K562 (cell line): ENCODE results near the gene ATP5F1D.

Source experiments
- CTCF ChIP-seq, 3 experiments: IDR thresholded peaks in 2 of 3; conservative IDR thresholded peaks in 1 of 3; 2 replicates each; pipeline ENCODE4 v1.5.1; 2011 to 2012; ENCODE audit warnings: low read length in 3 of 3, mild to moderate bottlenecking in 3 of 3, control low read depth in 2 of 3, improper control_type of control experiment in 1 of 3, inconsistent platforms in 1 of 3, low read depth in 1 of 3, mixed read lengths in 1 of 3, moderate library complexity in 1 of 3; ENCODE audit not compliant: insufficient read depth in 2 of 3
- EZH2 ChIP-seq: IDR thresholded peaks from 2 replicates; pipeline ENCODE4 v1.6.1; 2012; ENCODE audit warnings: low read depth, mild to moderate bottlenecking, inconsistent platforms, low read length, borderline replicate concordance
- REST ChIP-seq, 2 experiments: fragments of 450-650 bp; formaldehyde crosslinking in 1 of 2; IDR thresholded peaks; 2 replicates each; pipeline versions ENCODE4 v1.4.0 to v1.6.1; 2014 to 2020; ENCODE audit warnings: mild to moderate bottlenecking in 2 of 2, borderline replicate concordance in 1 of 2, low read depth in 1 of 2
- SIN3A ChIP-seq, 2 experiments: fragments of 150-350 bp in 1 of 2; IDR thresholded peaks; 2 replicates each; pipeline ENCODE4 v1.6.1; 2011 to 2016; ENCODE audit warnings: borderline replicate concordance in 2 of 2, low read depth in 2 of 2, low read length in 2 of 2, mild to moderate bottlenecking in 2 of 2, moderate library complexity in 2 of 2; ENCODE audit not compliant: control insufficient read depth in 1 of 2
- ZNF639 ChIP-seq, 2 experiments: fragments of 200-800 bp in 1 of 2; sonication (Bioruptor generic) in 1 of 2; sonication (generic) in 1 of 2; formaldehyde crosslinking in 1 of 2; IDR thresholded peaks in 1 of 2; conservative IDR thresholded peaks in 1 of 2; 2 replicates each; pipeline versions ENCODE4 v1.5.0 to v1.6.1; 2016 to 2020; ENCODE audit warnings: missing compliant biosample characterization in 1 of 2, missing genetic modification characterization in 1 of 2, missing genetic modification reagents in 1 of 2

- no peak; the same call in 1 of the 2 replicates for TF ChIP-seq EZH2
- no peak for TF ChIP-seq SIN3A (IDR thresholded peaks at IDR 0.05; ENCODE audit: borderline replicate concordance in 2 of 2, control insufficient read depth in 1 of 2, low read depth in 2 of 2, low read length in 2 of 2)
- no peak for TF ChIP-seq REST (IDR thresholded peaks at IDR 0.05; ENCODE audit: borderline replicate concordance)
- TF ChIP-seq REST (CRISPR knock-in tag; IDR thresholded peaks at IDR 0.05; ENCODE audit: low read depth), result no peak
- TF ChIP-seq ZNF639 (CRISPR knock-in tag; conservative IDR thresholded peaks at IDR 0.05 in 1 of 2, IDR thresholded peaks at IDR 0.05 in 1 of 2), result no peak
- TF ChIP-seq CTCF (IDR thresholded peaks at IDR 0.05 in 2 of 3, conservative IDR thresholded peaks at IDR 0.05 in 1 of 3; ENCODE audit: insufficient read depth in 2 of 3, low read depth in 1 of 3, low read length in 3 of 3), result no peak
Measured at GRCh38 chr19:1287354-1288225, 46.0 kb downstream of the ATP5F1D start.
